HG03558 (cell line): Measurements from ENCODE around the gene KCNQ2.

Experiments used
- ATAC-seq: cut with Tn5 transposase; IDR thresholded peaks from one replicate; pipeline ENCODE4 v1.9.1; 2021; ENCODE audit warnings: moderate number of reproducible peaks; ENCODE audit not compliant: unreplicated experiment; ENCODE audit errors: extremely low read depth

Gene KCNQ2

DNA sequence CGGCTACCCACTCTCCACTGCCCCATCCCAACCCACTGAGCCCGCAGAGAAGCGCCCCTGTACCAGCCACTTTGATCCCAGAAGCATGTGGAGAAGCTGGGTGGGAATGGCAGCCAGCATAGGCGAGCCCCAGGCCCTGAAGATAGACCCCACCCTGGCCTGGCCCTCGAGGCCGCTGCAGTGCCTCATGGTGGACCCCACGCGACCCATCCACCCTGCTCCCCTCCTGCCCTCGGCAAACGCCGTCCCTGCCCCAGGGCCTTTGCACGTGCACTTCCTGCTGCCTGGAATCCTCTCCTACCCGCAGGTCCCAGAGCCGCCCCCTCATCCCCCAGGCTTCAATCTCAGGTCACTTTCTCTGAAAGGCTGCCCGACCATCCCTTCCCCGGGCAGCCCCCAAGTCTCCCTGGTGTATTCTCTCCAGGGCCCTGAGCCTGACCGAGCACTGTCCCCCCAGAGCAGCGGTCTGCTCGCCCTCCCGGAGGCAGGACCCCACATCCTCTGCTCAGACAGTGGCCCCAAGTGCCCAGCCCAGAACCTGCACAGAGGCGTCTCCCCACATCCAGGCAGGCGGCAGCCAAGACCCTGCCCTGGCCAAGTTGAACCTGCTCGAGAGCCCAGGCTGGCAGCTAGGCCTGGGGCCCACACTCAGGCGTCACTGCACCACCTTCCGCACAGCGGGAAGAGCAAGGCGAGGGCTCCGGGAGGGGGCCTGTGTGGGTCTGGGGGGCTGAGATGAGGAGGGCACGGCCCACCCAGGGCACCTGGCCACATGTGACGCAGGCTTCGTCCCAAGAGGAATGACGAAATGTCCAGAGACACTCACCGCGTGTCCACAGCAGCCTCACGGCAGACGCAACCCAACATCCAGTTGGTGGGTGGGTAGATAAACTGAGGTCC, 14.0 kb downstream of the KCNQ2 start:
- ATAC-seq, result no peak

GRCh38 chr20:63457737-63458136, 14.7 kb downstream of the KCNQ2 start:
- ATAC-seq, result no peak

GRCh38 chr20:63456429-63457284, 15.8 kb downstream of the KCNQ2 start:
- no peak for ATAC-seq

GRCh38 chr20:63455568-63455859, 16.9 kb downstream of the KCNQ2 start:
- no peak for ATAC-seq

- ATAC-seq, result no peak
These were observed 17.5 kb downstream of the KCNQ2 start for GRCh38 chr20:63454731-63455567.

DNA sequence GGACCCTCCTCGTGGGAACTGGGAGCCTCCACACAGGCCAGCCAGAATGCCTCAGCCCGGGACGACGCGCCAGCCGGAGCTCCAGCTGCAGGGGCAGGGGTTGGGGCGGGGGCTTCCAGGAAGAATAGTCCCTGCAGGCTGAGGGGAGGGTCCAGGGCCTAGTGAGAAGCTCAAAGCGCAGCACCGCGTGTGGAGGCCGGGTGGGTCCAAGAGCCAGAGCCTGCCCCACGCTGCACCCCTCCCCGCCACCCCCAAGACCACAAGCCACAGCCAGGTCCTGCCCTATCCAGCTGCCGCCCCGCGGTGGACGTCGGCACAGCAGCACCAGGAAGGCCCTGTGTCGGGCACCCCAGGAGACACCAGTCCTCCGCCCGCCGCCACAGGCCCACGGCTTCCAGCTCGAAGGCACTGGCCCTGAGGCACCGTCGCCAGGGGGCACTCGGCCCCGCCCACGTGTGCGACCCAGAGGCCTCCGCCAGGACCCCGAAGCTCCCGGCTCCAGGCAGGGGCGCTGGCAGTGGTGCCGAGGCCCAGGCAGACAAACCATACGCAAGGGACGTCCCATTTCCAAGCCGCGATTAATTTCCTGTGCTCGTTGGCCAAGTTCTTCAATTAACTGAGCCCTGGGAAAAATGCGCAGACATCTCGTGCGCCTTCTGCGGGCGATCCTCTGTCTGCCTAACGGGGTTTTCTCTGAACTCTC, 19.5 kb downstream of the KCNQ2 start:
- no peak for ATAC-seq

DNA sequence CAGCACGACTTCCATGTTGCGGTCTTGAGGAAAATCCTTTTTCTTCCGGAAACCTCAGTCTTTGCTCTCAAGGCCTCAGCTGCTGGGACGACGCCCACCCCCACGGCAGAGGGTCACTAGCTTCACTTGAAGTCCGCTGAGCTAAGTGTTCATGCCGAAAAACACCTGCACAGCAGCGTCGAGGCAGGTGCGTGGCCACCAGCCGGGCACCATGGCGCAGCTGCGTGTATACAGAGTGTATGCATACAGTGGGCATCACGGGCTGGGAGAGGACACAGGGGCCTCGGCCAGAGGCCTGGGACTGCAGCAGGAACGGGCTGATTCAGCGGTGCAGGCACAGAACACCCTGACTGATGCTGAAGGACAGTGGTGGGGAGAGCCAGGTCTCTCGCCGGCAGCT, 20.1 kb downstream of the KCNQ2 start:
- no peak for ATAC-seq

GRCh38 chr20:63451821-63452220, 20.6 kb downstream of the KCNQ2 start:
- no peak for ATAC-seq

DNA sequence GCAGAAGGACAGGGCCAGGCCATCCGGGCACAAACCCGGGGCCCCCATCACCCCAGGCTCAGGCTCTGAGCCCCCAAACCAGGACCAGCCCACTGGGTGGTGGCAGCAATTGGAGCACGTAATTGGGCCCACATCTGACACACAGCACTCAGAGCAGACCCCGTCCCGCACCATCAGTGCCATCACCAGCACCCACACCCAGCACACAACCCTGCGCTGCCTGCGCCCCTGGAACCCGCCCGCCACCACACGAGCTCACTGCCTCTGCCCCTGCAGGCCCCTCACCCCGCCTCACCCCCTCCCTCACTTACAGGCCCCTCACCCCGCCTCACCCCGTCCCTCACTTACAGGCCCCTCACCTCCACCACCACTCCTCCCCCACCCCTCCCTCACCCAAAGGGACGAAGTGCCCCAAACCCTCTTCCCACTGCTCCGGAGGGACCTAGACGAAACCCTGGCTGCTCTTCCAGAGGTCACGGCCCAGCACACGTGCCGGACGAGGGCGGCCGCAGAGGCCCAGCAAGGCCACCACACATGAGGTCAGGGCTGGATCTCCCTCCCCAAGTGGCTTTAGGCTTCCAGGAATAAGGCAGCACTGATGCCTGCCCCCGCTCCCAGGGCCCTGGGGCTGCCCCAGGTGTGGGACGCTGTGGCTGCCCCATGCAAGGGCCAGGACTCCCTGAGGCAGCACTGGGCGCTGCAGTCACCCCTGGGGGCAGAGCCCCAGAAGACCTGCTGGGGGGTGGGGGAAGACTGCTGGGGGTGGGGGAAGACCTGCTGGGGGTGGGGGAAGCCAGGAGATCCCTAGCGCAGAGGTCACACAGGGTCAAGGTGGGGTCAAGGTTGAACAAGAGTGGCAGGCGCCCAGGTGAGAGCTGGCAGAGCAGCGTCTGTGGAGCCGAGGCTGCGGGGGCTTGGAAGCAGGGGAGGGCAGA, 22.4 kb downstream of the KCNQ2 start:
- ATAC-seq, result no peak

GRCh38 chr20:63449025-63449424, 23.4 kb downstream of the KCNQ2 start:
- ATAC-seq, result no peak

DNA sequence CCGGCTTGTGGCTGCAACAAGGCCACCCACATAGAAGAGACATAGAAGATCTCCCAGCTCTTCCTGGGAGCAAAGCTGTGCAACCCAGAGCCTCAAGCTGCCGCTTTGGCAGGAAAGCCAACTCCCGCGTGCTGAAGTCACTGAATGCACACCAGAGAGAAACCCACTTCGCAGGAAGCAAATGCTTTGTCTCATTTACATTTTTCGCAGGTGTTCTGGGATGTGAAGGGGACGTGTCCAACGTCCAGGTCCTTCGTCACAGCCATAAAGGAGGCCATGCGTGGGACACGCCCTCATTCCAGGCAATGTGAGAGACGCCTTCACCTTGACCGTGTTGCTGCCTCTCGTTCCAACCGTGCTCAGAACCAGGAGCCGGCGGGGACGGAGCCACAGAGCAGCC, 24.4 kb downstream of the KCNQ2 start:
- no peak for ATAC-seq

- ATAC-seq, result no peak
These were observed 25.1 kb downstream of the KCNQ2 start for GRCh38 chr20:63447320-63447719.

GRCh38 chr20:63446216-63447024, 26.0 kb downstream of the KCNQ2 start:
- ATAC-seq, result no peak

GRCh38 chr20:63445075-63445734, 27.2 kb downstream of the KCNQ2 start:
- ATAC-seq, result no peak

- no peak for ATAC-seq
These were observed 27.9 kb downstream of the KCNQ2 start for GRCh38 chr20:63444548-63444947.

DNA sequence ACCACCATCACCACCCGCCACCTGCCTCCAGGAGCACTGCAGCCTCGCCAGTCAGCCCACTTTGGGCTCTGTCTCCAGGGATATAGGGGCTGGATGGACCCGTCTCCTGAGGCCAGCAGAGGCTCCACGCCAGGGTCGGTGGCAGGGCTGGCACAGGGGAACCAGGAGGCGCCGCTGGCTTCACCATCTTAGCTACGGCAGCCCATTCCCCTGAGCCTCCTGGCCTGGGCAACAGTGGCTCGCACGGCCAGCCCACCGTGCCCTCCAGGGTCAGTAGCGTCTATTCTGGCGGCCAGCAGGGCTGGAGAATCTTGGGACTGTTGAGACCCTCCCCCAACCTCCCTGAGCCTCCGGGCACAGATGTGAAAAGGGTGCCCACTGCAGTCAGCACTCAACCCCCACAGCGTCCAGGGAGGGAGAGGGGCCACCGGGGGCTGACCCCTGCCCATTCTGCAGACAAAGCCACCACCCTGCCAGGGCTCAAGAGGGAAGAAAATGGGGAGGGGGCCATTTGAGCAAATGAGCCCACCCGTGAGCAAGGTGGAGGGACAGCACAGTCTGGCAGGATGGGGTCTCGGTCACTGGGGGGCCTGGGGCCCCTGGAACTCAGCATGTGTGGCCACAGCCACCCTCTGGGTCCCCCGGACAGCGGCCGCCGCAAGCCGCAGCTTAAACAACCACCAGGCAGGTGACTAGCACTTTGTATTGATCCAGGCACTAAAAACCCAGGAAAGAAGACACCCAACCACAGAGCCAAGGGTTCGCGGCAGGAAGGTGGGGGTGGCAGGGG, 28.7 kb downstream of the KCNQ2 start:
- no peak for ATAC-seq

- ATAC-seq, result no peak
These were observed 30.4 kb downstream of the KCNQ2 start for GRCh38 chr20:63442100-63442493.
